GM18505 (cell line): ENCODE measurements around the gene NTF3.

Experiments used
- ATAC-seq: cut with Tn5 transposase; IDR thresholded peaks from one replicate; pipeline ENCODE4 v1.9.1; 2021; ENCODE audit not compliant: unreplicated experiment
- POLR2A ChIP-seq: IDR thresholded peaks from 4 replicates; pipeline ENCODE4 v1.6.1; 2011; ENCODE audit warnings: borderline replicate concordance; ENCODE audit not compliant: insufficient read depth, insufficient read length; ENCODE audit errors: extremely low read depth

Gene NTF3

DNA sequence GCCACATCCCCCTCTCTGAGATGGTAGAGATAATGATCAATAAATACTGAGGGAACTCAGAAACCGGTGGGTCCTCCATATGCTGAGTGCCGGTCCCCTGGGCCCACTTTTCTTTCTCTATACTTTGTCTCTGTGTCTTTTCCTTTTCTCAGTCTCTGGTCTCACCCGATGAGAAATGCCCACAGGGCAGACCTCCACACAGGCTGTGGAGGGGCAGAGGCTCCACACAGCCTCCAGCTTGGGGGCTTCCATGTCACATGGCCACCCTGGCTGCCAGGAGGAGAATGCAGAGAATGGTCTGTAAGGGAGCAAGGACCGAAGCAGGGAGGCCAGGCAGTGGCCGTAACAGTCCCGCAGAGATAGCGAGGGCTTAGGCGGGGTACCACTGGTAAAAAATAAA lies 105.9 kb downstream of the NTF3 start:
- TF ChIP-seq POLR2A, result no peak
- ATAC-seq, result no peak
